IPS-18c (cell line): Measurements from ENCODE around the gene PARP12.

Experiments used
- H3K4me3 ChIP-seq: 2 replicates; pipeline ENCODE4 v1.7.0; 2013; ENCODE audit warnings: low read depth, mild to moderate bottlenecking, low read length, moderate library complexity; ENCODE audit not compliant: insufficient read depth
- H3K9me3 ChIP-seq: one replicate; pipeline ENCODE4 v1.6.1; 2013; ENCODE audit warnings: mild to moderate bottlenecking, low read length, moderate library complexity; ENCODE audit not compliant: control insufficient read depth, insufficient read depth

Gene PARP12

DNA sequence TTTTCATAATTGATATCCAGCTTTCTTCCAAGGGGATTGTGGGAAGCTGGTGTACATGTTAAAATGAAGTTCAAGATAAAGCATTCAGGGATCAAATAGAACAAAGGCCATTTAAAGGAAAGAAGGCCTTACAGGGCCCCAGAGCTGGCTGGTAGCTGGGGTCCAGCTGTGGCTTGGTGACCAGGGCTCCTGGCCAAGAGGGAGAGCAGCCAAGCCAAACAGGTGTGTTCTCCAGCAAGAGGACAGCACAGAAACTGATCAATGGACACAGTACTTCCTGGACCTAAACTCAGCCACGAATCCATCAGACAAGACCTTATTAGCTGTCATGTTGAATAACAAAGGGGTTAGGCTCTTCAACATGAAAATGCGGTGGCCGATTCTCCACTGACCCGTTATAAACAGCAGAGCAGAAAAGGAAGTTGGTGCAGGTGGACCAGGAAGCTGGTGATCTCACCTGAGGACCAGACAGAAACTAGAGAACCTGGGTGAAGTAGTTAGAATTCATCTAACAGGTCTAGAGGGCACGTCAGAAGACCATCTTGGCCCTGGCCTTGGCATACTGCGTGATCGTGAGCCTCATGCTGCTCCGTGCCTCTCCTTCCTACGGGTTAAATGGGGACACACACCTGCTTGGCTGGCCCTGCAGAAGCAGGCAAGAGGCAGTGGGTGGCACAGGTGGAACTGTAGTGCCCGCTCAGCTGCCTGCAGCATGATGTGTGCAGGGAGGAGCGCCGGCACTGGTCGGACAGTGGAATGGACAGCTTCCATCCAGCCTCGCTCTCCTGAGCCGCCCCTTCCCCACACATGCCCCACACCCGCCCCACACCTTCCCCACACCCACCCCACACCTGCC, 53.8 kb downstream of the PARP12 start:
- H3K4me3 ChIP-seq = no peak overlapping the region

DNA sequence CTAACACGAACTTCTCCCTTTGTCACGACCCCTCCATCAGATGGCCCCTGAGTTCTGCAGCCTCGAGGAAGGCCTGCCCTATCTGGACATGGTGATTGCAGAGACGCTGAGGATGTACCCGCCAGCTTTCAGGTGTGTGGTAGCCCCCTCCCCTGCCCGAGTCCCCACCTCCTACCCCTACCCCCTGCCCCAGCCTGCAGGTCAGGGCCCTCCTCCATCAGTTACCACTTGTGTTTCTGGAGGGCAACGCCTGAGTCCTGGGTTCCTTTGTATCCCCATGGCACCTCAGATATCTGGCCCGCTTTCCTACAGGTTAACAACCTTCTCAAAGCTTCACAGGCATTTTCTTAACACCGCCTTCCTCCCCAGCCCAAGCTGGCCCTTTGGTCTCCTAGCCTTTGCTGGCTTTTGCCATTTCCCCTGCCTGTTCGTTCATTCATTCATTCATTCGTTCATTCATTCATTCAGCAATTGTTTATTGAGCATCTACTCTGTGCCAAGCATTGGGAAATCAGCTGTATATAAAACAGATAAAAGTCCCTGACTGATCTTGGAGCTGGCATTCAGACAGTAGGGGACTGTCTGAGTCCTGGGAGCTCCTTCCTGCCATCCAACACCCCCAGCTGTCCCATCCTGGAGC, 55.6 kb downstream of the PARP12 start:
- no peak overlapping the region for H3K4me3 ChIP-seq
- H3K9me3 ChIP-seq = no peaks in the 10 kb centered on the region

More for the DNA sequence above, 53.8 kb downstream of the PARP12 start:
- H3K9me3 ChIP-seq = no peaks in the 10 kb centered on the region

GRCh38 chr7:140006600-140006999, 56.2 kb downstream of the PARP12 start:
- Histone ChIP-seq H3K4me3 (no peak overlapping the region), H3K9me3 (no peaks in the 10 kb centered on the region)

- Histone ChIP-seq H3K4me3 (no peak overlapping the region), H3K9me3 (no peaks in the 10 kb centered on the region)
Observed at GRCh38 chr7:140005754-140006503, 56.8 kb downstream of the PARP12 start.

DNA sequence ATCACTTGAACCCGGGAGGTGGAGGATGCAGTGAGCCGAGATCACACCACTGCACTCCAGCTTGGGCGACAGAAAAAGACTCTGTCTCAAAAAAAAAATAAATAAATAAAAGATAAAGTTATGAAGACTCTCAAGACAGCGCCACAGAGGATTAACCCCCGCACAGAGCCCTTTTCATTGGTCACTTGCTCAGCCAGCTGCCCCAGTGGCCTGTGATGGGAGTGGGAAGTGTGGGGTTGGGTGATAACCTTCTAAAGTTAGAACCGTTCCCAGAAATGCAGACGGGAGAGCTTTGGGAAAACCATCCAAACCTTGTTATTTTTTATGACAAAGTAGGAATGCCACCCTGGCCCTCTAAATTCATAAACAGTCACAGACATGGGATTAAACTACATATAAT, 57.4 kb downstream of the PARP12 start:
- H3K9me3 ChIP-seq = no peaks in the 10 kb centered on the region
- no peak overlapping the region for H3K4me3 ChIP-seq

DNA sequence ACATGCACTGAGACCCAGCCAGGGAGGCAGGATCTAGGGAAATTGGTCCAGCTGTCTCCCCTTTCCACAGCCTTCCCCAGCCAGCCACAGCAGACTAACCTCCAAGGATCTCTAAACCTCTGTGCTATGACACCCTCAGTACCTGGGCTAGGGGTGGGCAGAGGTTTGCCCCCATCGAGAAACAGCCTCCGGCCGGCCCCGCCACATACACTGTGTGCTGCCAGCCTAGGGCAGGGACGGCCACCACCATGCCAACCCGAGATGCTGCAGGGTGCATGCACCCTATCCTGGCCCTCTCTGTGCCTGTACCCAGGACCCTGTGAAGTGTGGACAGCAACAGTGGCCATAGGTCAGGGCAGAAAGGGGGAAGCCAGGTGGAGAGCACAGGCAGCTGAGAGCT, 58.1 kb downstream of the PARP12 start:
- Histone ChIP-seq H3K4me3 (no peak overlapping the region), H3K9me3 (no peaks in the 10 kb centered on the region)

DNA sequence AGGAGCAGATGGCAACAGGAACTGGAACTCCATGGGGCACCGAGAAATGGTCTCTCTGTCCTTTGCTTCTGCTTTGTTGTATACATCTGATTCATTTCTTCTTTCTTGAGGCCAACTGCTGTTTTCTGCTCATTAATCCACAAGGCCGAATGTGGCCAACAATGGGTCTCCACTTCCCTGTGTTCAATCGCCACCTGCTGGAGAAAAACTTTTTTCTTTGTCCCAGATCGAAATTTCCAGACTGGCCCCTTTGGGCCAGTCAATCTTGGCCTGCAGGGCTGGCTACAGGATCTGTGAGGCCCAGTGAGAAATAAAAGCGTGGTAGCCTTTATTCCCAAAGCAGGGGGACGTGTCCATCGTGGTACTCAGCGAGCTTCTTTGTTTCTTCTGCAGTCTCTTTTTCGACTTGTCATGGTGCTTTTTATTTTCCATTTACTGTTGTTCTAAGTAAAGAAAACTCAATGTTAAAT, 58.8 kb downstream of the PARP12 start:
- Histone ChIP-seq H3K4me3 (no peak overlapping the region), H3K9me3 (no peaks in the 10 kb centered on the region)

DNA sequence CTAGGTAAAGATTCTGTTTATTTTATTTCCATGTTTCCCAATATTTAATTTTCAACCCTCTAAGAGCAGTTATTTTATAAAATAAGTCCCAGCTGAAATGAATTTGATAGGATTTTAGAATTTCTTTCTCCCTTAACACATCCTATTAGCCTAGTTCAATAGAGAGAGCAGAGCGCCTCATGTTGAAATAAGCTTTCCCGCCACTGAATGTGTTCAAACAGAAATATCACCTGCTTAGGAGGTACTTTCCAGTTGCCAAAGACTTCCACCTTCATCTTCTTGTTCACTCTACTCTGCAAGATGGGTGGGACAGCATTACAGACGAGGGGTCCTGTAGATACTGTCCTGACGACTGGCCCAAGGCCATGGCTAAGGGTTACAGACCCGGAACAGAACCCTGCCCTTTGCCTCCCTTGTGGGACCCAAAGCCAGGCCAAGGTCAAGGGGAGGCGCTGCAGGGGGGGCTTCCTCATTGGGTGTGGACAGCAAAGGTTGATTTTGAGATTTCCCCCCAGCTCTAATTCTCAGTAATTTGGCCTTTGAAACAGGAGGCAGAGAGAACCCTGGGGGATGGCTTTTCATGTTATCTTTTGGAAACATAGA, 62.0 kb downstream of the PARP12 start:
- H3K4me3 ChIP-seq = no peak overlapping the region
- H3K9me3 ChIP-seq = no peaks in the 10 kb centered on the region

DNA sequence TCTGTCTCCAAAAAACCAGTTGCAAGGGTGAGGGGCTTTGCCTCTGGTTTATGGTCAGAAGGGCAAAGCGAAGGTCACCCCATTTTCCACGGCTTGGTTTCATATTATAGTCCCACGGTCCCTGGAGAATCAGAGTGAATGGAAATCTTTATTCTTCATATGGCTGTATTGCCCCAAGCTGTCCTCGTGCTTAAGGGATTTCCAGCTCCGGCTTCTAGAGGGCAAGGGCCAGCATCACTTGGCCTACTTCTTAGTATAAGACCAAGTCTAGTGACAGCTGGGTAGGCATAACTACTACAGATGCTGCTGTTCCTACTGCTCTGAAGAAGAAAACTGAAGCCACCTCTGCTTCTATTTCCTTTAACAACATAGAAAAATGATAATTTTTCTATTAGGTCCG, 63.2 kb downstream of the PARP12 start:
- H3K9me3 ChIP-seq = no peaks in the 10 kb centered on the region
- no peak overlapping the region for H3K4me3 ChIP-seq

GRCh38 chr7:139998572-139998971, 64.2 kb downstream of the PARP12 start:
- no peak overlapping the region for H3K4me3 ChIP-seq
- no peaks in the 10 kb centered on the region for H3K9me3 ChIP-seq

DNA sequence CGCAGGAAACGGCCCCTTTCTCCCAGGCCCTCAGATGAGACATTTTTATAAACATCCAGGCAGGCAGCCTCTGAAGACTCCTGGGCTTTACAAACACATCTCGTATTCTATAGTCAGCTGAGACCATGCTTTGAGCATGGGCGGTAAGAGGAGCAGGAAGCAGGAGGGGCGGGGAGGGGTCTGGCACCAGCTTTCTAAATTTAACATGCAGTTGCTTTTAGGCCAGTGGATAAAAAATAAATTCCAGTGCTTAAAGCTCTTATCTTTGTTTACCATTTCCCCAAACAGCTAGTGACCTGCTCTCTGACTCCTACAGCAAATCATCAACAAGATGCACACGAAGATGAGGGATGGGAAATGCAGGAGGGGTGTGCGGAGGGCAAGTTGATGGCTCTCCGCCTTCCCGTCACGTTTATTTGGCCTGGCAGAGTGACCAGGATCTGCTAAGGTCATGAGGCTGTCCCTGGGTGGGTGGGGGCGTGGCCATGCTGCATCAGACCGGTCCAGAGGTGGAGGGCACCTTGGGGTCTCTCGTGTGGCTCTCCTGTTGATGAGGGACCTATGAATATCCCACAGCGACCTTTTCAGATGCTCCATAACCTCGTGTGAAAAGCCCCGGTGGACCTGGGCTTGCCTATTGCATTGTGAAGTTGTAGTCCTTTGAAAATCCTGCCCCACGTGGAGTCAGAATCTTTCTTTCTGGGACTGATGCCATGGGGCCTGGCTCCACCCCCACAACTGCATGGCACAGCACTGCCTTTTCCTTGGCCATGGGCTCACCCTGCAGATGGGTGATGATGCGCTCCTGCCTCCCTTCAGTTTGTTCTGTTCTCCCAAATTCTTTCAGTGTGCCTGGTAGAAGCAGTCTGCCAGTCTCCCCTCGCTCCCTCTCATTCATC, 67.5 kb downstream of the PARP12 start:
- H3K4me3 ChIP-seq = no peak overlapping the region
- no peaks in the 10 kb centered on the region for H3K9me3 ChIP-seq

DNA sequence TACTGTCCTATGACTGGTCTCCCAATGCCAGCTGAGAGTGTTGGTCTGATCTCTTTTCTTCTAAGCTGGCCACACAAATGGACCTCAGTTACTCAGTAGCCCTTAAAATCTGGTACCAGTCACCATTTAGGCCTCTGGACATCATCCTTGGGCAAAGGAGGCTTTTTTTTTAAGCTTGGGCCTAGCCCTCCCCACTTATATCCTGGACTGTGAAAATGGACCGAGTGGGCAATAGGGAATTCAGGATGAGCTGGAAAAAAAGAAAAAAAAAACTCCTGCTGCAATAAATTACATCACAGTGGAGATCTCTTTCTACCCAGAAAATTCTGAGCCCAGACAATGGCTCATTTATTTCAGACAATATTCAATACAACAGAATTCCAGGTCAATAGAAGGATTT, 68.4 kb downstream of the PARP12 start:
- Histone ChIP-seq H3K4me3 (no peak overlapping the region), H3K9me3 (no peaks in the 10 kb centered on the region)

DNA sequence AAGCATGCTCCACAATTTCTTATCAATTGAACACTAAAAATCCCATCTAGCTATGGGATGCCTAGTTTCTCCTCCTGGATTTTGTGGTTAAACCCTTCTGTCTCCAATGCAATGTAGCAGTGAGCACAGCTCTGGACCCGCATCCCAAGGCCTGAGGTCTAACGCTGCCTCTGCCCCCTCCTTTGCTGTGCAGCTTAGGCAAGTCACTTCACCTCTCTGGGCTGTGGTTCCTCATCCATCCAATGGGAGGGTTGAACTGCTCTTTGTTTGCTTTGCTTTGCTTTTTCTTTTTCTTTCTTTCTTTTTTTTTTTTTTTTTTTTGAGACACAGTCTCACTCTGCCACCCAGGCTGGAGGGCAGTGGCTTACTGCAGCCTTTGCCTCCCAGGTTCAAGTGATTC, 69.2 kb downstream of the PARP12 start:
- Histone ChIP-seq H3K4me3 (no peak overlapping the region), H3K9me3 (no peaks in the 10 kb centered on the region)

DNA sequence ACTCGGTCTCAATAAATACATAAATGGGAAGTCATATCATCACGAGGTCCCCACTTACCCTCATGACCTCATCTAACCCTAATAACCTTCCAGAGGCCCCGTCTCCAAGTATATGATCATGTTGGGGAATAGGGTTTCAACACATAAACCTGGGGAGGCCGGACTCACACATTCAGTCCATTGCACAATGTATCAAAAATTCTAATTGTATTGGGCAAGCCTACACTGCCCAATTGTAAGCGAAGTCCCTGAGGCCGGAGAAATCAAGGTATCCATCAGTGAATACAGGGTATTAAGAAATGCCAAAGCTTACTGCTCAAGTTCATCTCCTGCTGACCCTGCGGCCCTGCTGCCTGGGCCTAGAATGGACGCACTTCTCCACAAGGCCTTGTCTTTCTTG, 69.6 kb downstream of the PARP12 start:
- no peak overlapping the region for H3K4me3 ChIP-seq
- H3K9me3 ChIP-seq = no peaks in the 10 kb centered on the region

DNA sequence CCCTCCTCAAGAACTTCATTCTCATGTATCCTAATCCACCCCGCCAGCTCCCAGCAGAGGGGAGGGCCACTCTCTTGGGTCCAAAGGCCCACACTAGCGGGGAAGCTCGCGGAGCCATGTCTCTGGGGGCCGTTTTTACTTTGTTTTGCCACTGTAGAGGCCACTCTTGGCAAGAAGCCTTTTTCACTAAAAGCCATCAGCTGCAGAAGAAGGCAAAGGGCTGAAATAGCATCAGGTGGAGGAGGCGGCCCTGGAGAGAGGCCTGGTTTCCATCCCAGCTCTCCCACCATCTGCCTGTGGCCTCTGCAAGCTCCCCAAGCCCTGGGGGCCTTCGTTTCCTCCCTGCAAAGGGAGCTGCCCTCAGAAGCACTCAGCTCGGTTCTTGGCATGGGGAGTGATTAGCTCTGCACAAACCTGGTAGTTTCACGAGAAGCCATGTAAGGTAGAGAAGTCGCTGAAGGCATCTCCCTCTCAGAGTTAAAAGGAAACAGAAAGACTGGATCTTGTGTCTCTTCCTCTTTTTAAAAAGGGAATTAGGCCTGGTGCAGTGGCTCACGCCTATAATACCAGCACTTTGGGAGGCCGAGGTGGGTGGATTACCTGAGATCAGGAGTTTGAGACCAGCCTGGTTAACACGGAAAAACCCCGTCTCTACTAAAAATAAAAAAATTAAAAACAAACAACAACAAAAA, 70.3 kb downstream of the PARP12 start:
- Histone ChIP-seq H3K4me3 (no peak overlapping the region), H3K9me3 (no peaks in the 10 kb centered on the region)

DNA sequence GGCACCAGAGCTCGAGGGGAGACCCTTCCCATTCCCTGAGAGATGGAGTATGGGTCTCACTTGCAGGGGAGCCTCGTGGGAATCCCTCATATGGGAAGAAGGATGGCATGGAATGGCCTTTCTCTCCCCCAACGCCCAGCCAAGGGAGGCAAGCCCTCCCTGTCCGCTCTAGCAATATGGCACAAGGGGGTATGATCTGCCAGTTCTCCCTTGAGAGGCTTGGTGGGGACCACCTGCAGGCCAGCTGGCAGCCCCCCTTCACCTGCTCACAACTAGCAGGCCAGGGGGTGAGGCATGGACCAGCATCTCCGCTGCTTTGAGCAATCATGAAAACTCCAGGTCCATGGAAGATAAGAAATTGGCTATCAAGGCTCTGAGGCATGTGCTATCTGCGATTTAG, 70.8 kb downstream of the PARP12 start:
- Histone ChIP-seq H3K9me3 (no peaks in the 10 kb centered on the region), H3K4me3 (no peak overlapping the region)
